ENCODE results near the gene PALD1. TPM values are rescaled to one million over a fixed set of nuclear protein-coding genes. Genes with fewer than 3 reads are reported as not detected.

The PALD1 gene
- total and polyA plus RNA-seq, 2 of the 13 experiments (the other 11 are each of a cell fraction or from before 2014, with no cell fraction given): 0.07 to 0.09 TPM

DNA sequence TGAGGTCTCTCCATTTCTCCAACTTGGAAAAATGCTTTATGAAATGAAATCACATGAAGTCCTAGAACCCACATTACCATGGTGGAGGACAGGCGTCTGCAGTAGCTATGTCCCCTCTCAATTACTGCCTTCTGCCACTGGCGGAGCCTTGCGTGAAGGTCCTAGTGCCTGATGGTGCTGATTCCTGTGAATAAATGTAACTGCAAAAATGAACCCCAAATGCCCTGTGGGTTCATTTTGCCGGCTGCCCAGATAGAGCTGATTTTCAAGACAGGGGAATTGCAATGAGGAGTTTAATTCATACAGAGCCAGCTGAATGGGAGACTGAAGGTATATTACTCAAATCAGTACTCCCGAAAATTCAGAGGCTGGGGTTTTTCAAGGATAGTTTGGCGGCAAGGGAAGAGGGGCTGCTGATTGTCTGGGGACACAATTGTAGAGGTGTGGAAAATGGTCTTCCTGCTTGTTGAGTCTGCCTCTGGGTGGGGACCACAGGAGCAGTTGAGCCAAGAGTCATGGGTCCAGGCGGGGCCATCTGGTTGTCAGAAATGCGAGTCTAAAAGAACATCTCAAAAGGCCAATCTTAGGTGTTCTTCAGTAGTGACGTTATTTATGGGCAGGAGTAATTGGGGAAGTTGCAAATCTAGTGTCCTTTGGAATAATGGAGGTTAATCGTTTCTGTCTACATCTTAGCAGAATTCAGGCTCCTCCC, 110.4 kb downstream of the PALD1 start:
- Histone ChIP-seq H3K9ac (ENCODE audit: insufficient read depth, low read depth, low read length) (no peak overlapping the region), H3K79me2 (ENCODE audit: insufficient read depth, low read length) (no peaks in the 10 kb centered on the region), H3K4me3 (replicated peaks in 1 of 3; ENCODE audit: insufficient read depth in 1 of 3, low read depth in 2 of 3, low read length in 3 of 3) (no peak overlapping the region), H3K4me1 (ENCODE audit: insufficient read depth, low read length) (peaks cover 2% of the 10 kb centered on the region), H3K9me3 (ENCODE audit: low read length) (no peaks in the 10 kb centered on the region), H3K27me3 (ENCODE audit: control insufficient read depth in 1 of 2, insufficient read depth in 2 of 2, low read length in 2 of 2) (peaks cover 0 to 3% of the 10 kb centered on the region in 2 experiments; a peak in 1 of 5 replicates), H4K20me1 (ENCODE audit: insufficient read depth, low read length) (no peaks in the 10 kb centered on the region), H3K4me2 (ENCODE audit: low read depth, low read length) (no peak overlapping the region), H3K27ac (ENCODE audit: extremely low read length, insufficient read depth, low read length) (no peak overlapping the region), H3K36me3 (replicated peaks in 1 of 2; ENCODE audit: control insufficient read depth in 1 of 2, insufficient read depth in 2 of 2, low read length in 2 of 2) (no peaks in the 10 kb centered on the region), H2AFZ (ENCODE audit: low read length) (no peak overlapping the region)
- CTCF ChIA-PET (ENCODE audit: low intra/inter-chr PET ratio, low total read pairs): no interaction called here
- DNase-seq (ENCODE audit: low spot score) (no peak), FAIRE-seq (no peak), ATAC-seq (no peak)
- WGBS (ENCODE audit: low lambda C conversion rate): 63% methylated on average over 10 of the region's 10 CpGs
- intact Hi-C loops (cut with micrococcal nuclease; ENCODE audit: unreplicated experiment): no loop called here
- in situ Hi-C loops (cut with HindIII; ENCODE audit: extremely low pct_ligation_motif_present, low pct_unique_long_range_greater_than_20kb): no loop called here
- no TSS peak for BruUV-seq (replicated peaks)
- POLR2A ChIA-PET: no interaction called here
- no peak for TF ChIP-seq ZNF296 (CRISPR knock-in tag; conservative IDR thresholded peaks at IDR 0.05)
- no peak for TF ChIP-seq FUBP1 (CRISPR knock-in tag; IDR thresholded peaks at IDR 0.05; ENCODE audit: borderline replicate concordance)
- no peak for TF ChIP-seq SYNCRIP (IDR thresholded peaks at IDR 0.05; ENCODE audit: insufficient read depth, low read depth, low read length)
- no peak for TF ChIP-seq ZFP37 (CRISPR knock-in tag; IDR thresholded peaks at IDR 0.05; ENCODE audit: borderline replicate concordance)
- TF ChIP-seq, protein P1, sequence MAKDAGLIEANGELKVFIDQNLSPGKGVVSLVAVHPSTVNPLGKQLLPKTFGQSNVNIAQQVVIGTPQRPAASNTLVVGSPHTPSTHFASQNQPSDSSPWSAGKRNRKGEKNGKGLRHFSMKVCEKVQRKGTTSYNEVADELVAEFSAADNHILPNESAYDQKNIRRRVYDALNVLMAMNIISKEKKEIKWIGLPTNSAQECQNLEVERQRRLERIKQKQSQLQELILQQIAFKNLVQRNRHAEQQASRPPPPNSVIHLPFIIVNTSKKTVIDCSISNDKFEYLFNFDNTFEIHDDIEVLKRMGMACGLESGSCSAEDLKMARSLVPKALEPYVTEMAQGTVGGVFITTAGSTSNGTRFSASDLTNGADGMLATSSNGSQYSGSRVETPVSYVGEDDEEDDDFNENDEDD (CRISPR knock-in tag; IDR thresholded peaks at IDR 0.05; ENCODE audit: borderline replicate concordance): no peak
- TF ChIP-seq, protein P2, sequence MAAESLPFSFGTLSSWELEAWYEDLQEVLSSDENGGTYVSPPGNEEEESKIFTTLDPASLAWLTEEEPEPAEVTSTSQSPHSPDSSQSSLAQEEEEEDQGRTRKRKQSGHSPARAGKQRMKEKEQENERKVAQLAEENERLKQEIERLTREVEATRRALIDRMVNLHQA (CRISPR knock-in tag; IDR thresholded peaks at IDR 0.05): no peak
- TF ChIP-seq, protein P3, sequence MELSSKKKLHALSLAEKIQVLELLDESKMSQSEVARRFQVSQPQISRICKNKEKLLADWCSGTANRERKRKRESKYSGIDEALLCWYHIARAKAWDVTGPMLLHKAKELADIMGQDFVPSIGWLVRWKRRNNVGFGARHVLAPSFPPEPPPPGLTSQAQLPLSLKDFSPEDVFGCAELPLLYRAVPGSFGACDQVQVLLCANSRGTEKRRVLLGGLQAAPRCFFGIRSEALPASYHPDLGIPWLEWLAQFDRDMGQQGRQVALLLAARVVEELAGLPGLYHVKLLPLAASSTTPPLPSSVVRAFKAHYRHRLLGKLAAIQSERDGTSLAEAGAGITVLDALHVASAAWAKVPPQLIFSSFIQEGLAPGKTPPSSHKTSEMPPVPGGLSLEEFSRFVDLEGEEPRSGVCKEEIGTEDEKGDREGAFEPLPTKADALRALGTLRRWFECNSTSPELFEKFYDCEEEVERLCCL (CRISPR knock-in tag; IDR thresholded peaks at IDR 0.05; ENCODE audit: borderline replicate concordance): no peak
- TF ChIP-seq ZNF30 (CRISPR knock-in tag; IDR thresholded peaks at IDR 0.05): no peak
- TF ChIP-seq CERS6 (CRISPR knock-in tag; IDR thresholded peaks at IDR 0.05): no peak

Measured in HepG2 (cell line).